GM12892 (cell line): ENCODE data around the gene SPPL2C.

Source experiments
- POLR2A ChIP-seq: IDR thresholded peaks from 2 replicates; pipeline ENCODE4 v1.6.1; 2011; ENCODE audit warnings: low read depth, low read length, control low read depth
- POLR2AphosphoS5 ChIP-seq: IDR thresholded peaks from 2 replicates; pipeline ENCODE4 v1.6.1; 2011; ENCODE audit warnings: low read depth, low read length, control low read depth

- TF ChIP-seq POLR2A (no peak), POLR2AphosphoS5 (no peak)
These were observed 959 bp upstream of the SPPL2C start for GRCh38 chr17:45843722-45844121.
